Lower leg skin (tissue), 4 donors: ENCODE data around the gene TP63. TPM values are rescaled to one million over a fixed set of nuclear protein-coding genes. Genes with fewer than 3 reads are reported as not detected.

Experiments
- DNase-seq, 2 donors: peaks; one replicate each; pipeline ENCODE4 v3.0.0-alpha.2; 2019; ENCODE audit warnings: low spot score in 2 of 2
- H3K4me3 ChIP-seq: fragments of 200-600 bp; sonication (generic); 2 replicates; pipeline ENCODE4 v1.5.1; 2017; ENCODE audit warnings: mild to moderate bottlenecking, low read depth; ENCODE audit not compliant: poor library complexity, severe bottlenecking
- POLR2A ChIP-seq, 2 donors: fragments of 450-650 bp; IDR thresholded peaks; one replicate each; pipeline ENCODE4 v1.6.1; 2016 to 2017; ENCODE audit warnings: antibody characterized with exemption in 2 of 2, mild to moderate bottlenecking in 1 of 2, moderate library complexity in 1 of 2
- WGBS, 2 donors: methylation state at CpG; one replicate each; pipeline ENCODE4 v1.1.5; 2018; 5-methylcytosine and 5-hydroxymethylcytosine counted together
- intact Hi-C: fragments of 100-400 bp; cut with DNase I; formaldehyde crosslinking; loops from one replicate; pipeline ENCODE4 v1.15.0; 2023; ENCODE audit warnings: low total_unique reads
- total RNA-seq, 4 donors: library from RNA; depleted of rRNA; stranded (reverse); fragments of >200 nt; gene quantifications; one replicate each; pipeline ENCODE4 v1.1.0, GENCODE V29; 2016
- TF ChIP-seq, protein P1 (sequence below), 3 donors: fragments of 450-650 bp; IDR thresholded peaks; one replicate each; pipeline ENCODE4 v1.5.1; 2016; ENCODE audit warnings: antibody characterized with exemption in 3 of 3, mild to moderate bottlenecking in 3 of 3, moderate library complexity in 2 of 3

TP63 gene
- total RNA-seq: 100 to 1,000 TPM; 208 to 373 (median 264) TPM

DNA sequence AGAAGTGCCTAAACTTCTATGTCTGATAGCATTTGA is at the start of gene TP63:
TSS of gene TP63 (plus strand) at position 17 of the 36 bp plus-strand sequence. CDS start 127 bp downstream, outside the sequence.
- no peak within 1 kb of the TSS for H3K4me3 ChIP-seq
- intact Hi-C loops: no loop called here
- DNase-seq: no peak
- no peak for TF ChIP-seq POLR2A (IDR thresholded peaks at IDR 0.05)
- TF ChIP-seq, protein P1, sequence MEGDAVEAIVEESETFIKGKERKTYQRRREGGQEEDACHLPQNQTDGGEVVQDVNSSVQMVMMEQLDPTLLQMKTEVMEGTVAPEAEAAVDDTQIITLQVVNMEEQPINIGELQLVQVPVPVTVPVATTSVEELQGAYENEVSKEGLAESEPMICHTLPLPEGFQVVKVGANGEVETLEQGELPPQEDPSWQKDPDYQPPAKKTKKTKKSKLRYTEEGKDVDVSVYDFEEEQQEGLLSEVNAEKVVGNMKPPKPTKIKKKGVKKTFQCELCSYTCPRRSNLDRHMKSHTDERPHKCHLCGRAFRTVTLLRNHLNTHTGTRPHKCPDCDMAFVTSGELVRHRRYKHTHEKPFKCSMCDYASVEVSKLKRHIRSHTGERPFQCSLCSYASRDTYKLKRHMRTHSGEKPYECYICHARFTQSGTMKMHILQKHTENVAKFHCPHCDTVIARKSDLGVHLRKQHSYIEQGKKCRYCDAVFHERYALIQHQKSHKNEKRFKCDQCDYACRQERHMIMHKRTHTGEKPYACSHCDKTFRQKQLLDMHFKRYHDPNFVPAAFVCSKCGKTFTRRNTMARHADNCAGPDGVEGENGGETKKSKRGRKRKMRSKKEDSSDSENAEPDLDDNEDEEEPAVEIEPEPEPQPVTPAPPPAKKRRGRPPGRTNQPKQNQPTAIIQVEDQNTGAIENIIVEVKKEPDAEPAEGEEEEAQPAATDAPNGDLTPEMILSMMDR (IDR thresholded peaks at IDR 0.05): no peak

DNA sequence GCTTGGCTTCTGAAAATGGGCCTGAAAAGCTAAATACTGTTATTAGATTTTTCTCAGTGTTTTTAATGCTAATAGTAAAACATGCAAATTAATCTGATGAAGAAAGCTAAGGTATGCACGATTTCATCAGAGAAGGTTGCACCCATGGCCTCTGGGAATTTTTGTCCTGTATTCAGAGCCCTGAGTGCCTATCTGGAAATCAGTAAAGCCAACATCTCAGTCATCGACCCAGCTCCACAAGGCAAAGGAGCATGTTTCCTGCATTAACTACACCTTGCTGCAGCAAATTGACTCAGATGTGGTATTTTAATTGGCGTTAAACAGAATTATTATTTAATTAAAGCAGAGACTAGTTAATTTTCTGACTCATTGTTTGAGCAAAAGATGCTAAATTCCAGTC is 49.0 kb upstream of the TP63 start:
- no peak overlapping the region for H3K4me3 ChIP-seq
- DNase-seq: no peak
- 47 to 50% methylated on average over 3 of the region's 3 CpGs for WGBS, 2 donors
- TF ChIP-seq, protein P1 (IDR thresholded peaks at IDR 0.05): no peak
- TF ChIP-seq POLR2A (IDR thresholded peaks at IDR 0.05): no peak
- intact Hi-C loops: no loop called here

DNA sequence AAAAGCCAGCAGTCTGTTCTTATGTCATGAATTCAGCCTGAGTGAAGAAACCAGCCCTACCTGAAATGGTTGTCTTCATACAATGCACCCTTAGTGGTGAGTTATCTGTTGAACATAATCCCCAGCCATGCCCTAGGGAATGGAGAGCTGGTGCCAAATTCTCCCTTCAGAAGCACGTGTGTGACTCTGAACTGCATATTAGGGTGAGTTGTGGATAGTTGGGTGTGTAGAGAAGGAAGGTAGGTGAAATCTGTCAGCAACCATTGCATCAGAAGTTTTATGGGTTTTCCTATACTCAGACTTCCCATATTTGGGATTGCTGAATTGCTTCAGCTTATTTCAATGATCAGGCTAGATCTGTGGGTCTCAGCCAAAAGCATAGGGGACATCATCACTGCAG is 46.5 kb upstream of the TP63 start:
- no peak overlapping the region for H3K4me3 ChIP-seq
- peak in 1 of 2 donors; percentile 65 for DNase-seq
- intact Hi-C loops: no loop called here
- TF ChIP-seq, protein P1 (IDR thresholded peaks at IDR 0.05): no peak
- no peak for TF ChIP-seq POLR2A (IDR thresholded peaks at IDR 0.05)
- 33 to 35% methylated on average over 1 of the region's 1 CpG for WGBS, 2 donors

DNA sequence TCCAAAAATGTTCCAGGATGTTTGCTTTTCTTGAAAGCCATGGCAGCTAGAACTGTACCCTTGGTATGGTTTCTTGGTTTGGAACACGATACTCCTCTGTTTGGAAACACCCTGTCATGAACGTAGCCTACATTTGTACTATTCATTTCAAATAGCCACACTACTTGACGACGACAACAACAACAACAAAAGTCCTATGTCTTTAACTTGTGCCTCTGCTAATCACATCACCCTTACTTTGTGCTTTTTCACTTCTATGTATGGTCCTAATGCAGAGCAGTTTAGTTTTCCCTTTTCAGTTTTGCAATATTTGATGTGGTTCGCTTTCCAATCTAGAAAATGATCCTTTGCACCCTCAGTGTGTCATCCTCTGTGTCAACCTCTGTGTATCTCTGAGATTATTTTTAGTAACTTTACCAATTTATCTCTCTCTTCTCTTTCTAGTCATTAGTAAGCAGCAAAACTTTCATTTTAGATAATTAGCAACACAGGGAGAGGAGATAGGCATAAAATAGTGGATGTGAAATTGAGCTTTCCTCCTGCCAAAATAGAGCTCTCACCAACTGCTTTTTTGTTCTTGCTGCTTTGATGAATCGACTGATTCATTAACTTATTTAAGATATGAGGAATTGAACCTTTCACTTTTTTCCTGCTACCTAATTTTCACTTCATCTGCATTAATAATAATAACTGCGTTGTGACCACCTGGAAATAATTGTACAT is 44.1 kb upstream of the TP63 start:
- WGBS, 2 donors: 74 to 78% methylated on average over 7 of the region's 7 CpGs
- intact Hi-C loops: no loop called here
- H3K4me3 ChIP-seq: no peak overlapping the region
- TF ChIP-seq, protein P1 (IDR thresholded peaks at IDR 0.05): no peak
- no peak for TF ChIP-seq POLR2A (IDR thresholded peaks at IDR 0.05)
- no peak for DNase-seq

DNA sequence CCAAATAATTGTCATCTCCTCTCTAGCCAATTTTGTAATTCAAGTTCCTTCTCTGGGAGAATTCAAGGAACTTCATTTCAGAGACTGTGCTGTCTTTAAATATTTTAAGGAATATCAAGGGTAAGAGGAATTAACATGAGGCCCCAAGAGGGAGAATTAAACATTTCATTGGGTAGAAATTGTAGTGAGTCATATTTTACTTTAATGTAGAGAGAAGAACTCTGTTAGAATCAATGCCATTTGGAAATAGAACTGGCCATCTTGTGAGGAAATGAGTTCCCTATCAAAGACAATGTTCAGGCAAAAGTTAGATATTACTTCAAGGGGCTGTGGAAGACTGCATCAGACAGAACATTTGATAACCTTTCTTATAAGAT is 43.5 kb upstream of the TP63 start:
- TF ChIP-seq, protein P1 (IDR thresholded peaks at IDR 0.05): no peak
- TF ChIP-seq POLR2A (IDR thresholded peaks at IDR 0.05): no peak
- H3K4me3 ChIP-seq: no peak overlapping the region
- no peak for DNase-seq
- intact Hi-C loops: no loop called here

DNA sequence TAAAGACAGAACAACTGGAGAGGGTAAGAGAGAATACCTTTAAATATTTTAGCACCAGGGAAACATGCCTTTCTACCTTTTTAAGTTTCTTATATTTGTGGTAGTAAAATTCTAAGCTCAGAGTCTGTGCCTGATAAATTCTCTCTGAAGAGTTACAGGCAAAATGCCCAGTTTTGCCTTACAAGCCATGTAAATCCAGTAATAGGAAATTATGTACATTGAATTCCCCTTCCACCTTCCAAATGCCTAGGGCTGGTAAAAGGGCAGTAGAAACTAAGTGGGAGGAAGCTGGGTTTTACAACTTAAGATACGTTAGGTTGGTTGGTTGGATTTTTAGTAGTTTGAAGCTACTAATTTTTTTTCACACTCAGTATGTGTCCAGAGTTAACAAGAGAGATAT is 43.1 kb upstream of the TP63 start:
- H3K4me3 ChIP-seq: no peak overlapping the region
- DNase-seq: no peak
- intact Hi-C loops: no loop called here
- TF ChIP-seq, protein P1 (IDR thresholded peaks at IDR 0.05): no peak
- TF ChIP-seq POLR2A (IDR thresholded peaks at IDR 0.05): no peak
- 19% methylated on average over 1 of the region's 1 CpG for WGBS, 2 donors
